ENCODE results near the gene GREB1L. TPM values are rescaled to one million over a fixed set of nuclear protein-coding genes. Genes with fewer than 3 reads are reported as not detected.

Gene GREB1L
- total and polyA plus RNA-seq, 2 experiments from 2014 or later: 14.0 to 16.8 TPM

DNA sequence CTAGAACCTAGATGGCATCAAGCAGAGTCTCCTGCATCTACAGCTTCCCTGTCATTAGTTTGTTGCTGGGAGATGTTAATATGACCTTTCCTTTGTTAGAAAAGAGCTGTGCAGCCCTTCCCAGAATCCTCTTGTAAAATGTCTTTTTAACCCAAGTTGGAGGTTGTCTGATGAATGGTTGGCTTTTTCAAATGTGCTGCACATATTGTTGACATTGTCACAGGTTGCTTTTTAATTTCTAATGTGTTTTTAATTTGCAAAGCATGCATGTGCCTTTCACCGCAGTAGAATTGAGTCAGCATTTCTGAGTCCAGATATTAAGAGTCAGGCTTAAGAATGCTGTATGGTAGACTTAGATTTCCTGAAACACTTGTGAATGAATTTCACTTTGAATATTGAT lies 120.8 kb downstream of the GREB1L start:
- Histone ChIP-seq H3K9me3 (ENCODE audit: low read depth) (no peaks in the 10 kb centered on the region), H3K27ac (no peak overlapping the region), H3K79me2 (no peaks in the 10 kb centered on the region), H3K4me1 (ENCODE audit: insufficient read depth) (peaks cover 7% of the 10 kb centered on the region), H4K20me1 (ENCODE audit: insufficient read depth, poor library complexity, severe bottlenecking) (no peaks in the 10 kb centered on the region), H3K27me3 (no peaks in the 10 kb centered on the region), H2AFZ (no peak overlapping the region), H3K36me3 (replicated peaks; ENCODE audit: insufficient read depth, low read depth) (no peaks in the 10 kb centered on the region), H3K9me2 (replicated peaks; ENCODE audit: insufficient read depth) (no peaks in the 10 kb centered on the region), H3K4me3 (no peak overlapping the region), H3K4me2 (no peak overlapping the region)
- TF ChIP-seq EZH2phosphoT487 (IDR thresholded peaks at IDR 0.05; ENCODE audit: low read depth, severe bottlenecking, unreplicated experiment) (no peak), EZH2 (IDR thresholded peaks at IDR 0.05; ENCODE audit: borderline replicate concordance) (no peak), CTCF (IDR thresholded peaks at IDR 0.05; ENCODE audit: poor library complexity) (no peak)
- DNase-seq (ENCODE audit: low spot score): no peak
- WGBS (ENCODE audit: low lambda C conversion rate, missing lambda C conversion rate): 54% methylated on average over 1 of the region's 1 CpG

- no peak overlapping the region for H3K27ac ChIP-seq
- no peak overlapping the region for H3K4me2 ChIP-seq
- TF ChIP-seq EZH2 (IDR thresholded peaks at IDR 0.05; ENCODE audit: borderline replicate concordance): no peak
- TF ChIP-seq EZH2phosphoT487 (IDR thresholded peaks at IDR 0.05; ENCODE audit: low read depth, severe bottlenecking, unreplicated experiment): no peak
- TF ChIP-seq CTCF (IDR thresholded peaks at IDR 0.05; ENCODE audit: poor library complexity): no peak
- no peak overlapping the region for H2AFZ ChIP-seq
- no peaks in the 10 kb centered on the region for H3K9me2 ChIP-seq (replicated peaks; ENCODE audit: insufficient read depth)
- no peaks in the 10 kb centered on the region for H3K79me2 ChIP-seq
- DNase-seq (ENCODE audit: low spot score): no peak
- peaks cover 7% of the 10 kb centered on the region for H3K4me1 ChIP-seq (ENCODE audit: insufficient read depth)
- 0% methylated on average over 1 of the region's 1 CpG for WGBS (ENCODE audit: low lambda C conversion rate, missing lambda C conversion rate)
- no peak overlapping the region for H3K4me3 ChIP-seq
- no peaks in the 10 kb centered on the region for H3K9me3 ChIP-seq (ENCODE audit: low read depth)
- no peaks in the 10 kb centered on the region for H3K27me3 ChIP-seq
- H4K20me1 ChIP-seq (ENCODE audit: insufficient read depth, poor library complexity, severe bottlenecking): no peaks in the 10 kb centered on the region
- H3K36me3 ChIP-seq (replicated peaks; ENCODE audit: insufficient read depth, low read depth): no peaks in the 10 kb centered on the region
Observed at GRCh38 chr18:21363348-21363747, 121.3 kb downstream of the GREB1L start.

DNA sequence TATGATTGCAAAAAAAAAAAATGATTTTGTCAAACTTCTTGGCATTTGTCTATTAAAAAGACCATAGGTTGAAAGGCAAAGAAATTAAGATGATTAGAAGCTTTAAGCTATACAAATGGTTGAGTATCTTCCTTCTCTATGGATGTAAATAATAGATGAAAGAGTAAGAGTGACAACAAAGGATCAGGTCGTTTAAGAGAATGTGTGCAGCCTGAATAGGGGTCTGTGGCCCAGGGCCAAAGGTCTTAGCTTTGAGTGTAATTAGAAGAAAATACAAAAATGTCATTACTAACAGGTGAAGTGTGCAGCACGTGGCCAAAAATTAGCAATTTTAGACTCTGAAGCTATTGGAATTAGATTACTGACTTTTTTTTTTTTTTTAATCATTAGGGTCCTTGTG lies 122.4 kb downstream of the GREB1L start:
- H3K9me2 ChIP-seq (replicated peaks; ENCODE audit: insufficient read depth): no peaks in the 10 kb centered on the region
- no peak for DNase-seq (ENCODE audit: low spot score)
- no peak for TF ChIP-seq EZH2 (IDR thresholded peaks at IDR 0.05; ENCODE audit: borderline replicate concordance)
- no peak for TF ChIP-seq EZH2phosphoT487 (IDR thresholded peaks at IDR 0.05; ENCODE audit: low read depth, severe bottlenecking, unreplicated experiment)
- TF ChIP-seq CTCF (IDR thresholded peaks at IDR 0.05; ENCODE audit: poor library complexity): no peak
- no peaks in the 10 kb centered on the region for H3K9me3 ChIP-seq (ENCODE audit: low read depth)
- no peaks in the 10 kb centered on the region for H3K36me3 ChIP-seq (replicated peaks; ENCODE audit: insufficient read depth, low read depth)
- no peak overlapping the region for H3K27ac ChIP-seq
- H4K20me1 ChIP-seq (ENCODE audit: insufficient read depth, poor library complexity, severe bottlenecking): no peaks in the 10 kb centered on the region
- no peaks in the 10 kb centered on the region for H3K79me2 ChIP-seq
- WGBS (ENCODE audit: low lambda C conversion rate, missing lambda C conversion rate): 57% methylated on average over 2 of the region's 2 CpGs
- peaks cover 12% of the 10 kb centered on the region for H3K4me1 ChIP-seq (ENCODE audit: insufficient read depth)
- no peak overlapping the region for H2AFZ ChIP-seq
- no peak overlapping the region for H3K4me3 ChIP-seq
- H3K4me2 ChIP-seq: no peak overlapping the region
- no peaks in the 10 kb centered on the region for H3K27me3 ChIP-seq

- no peaks in the 10 kb centered on the region for H3K9me3 ChIP-seq (ENCODE audit: low read depth)
- no peaks in the 10 kb centered on the region for H3K27me3 ChIP-seq
- peaks cover 14% of the 10 kb centered on the region for H3K4me1 ChIP-seq (ENCODE audit: insufficient read depth)
- no peak overlapping the region for H2AFZ ChIP-seq
- no peaks in the 10 kb centered on the region for H4K20me1 ChIP-seq (ENCODE audit: insufficient read depth, poor library complexity, severe bottlenecking)
- H3K4me3 ChIP-seq: no peak overlapping the region
- TF ChIP-seq CTCF (IDR thresholded peaks at IDR 0.05; ENCODE audit: poor library complexity) (no peak), EZH2 (IDR thresholded peaks at IDR 0.05; ENCODE audit: borderline replicate concordance) (no peak), EZH2phosphoT487 (IDR thresholded peaks at IDR 0.05; ENCODE audit: low read depth, severe bottlenecking, unreplicated experiment) (no peak)
- no peaks in the 10 kb centered on the region for H3K9me2 ChIP-seq (replicated peaks; ENCODE audit: insufficient read depth)
- no peak for DNase-seq (ENCODE audit: low spot score)
- H3K36me3 ChIP-seq (replicated peaks; ENCODE audit: insufficient read depth, low read depth): no peaks in the 10 kb centered on the region
- no peak overlapping the region for H3K27ac ChIP-seq
- H3K79me2 ChIP-seq: no peaks in the 10 kb centered on the region
- 57% methylated on average over 2 of the region's 2 CpGs for WGBS (ENCODE audit: low lambda C conversion rate, missing lambda C conversion rate)
- peak overlapping the region; percentile 12 for H3K4me2 ChIP-seq
Observed at GRCh38 chr18:21366896-21367295, 124.9 kb downstream of the GREB1L start.
